K562 (cell line): ENCODE data around the gene ZNF500. TPM values are rescaled to one million over a fixed set of nuclear protein-coding genes. Genes with fewer than 3 reads are reported as not detected.
A peak's percentile ranks its signal among the peaks of the same experiment; 100 is the strongest.

Experiments
- CBX2 ChIP-seq: fragments of 200-600 bp; sonication (generic); IDR thresholded peaks from one replicate; pipeline ENCODE4 v1.6.1; 2012; ENCODE audit warnings: mild to moderate bottlenecking, low read length, inconsistent platforms; ENCODE audit not compliant: insufficient read depth, poor library complexity, severe bottlenecking
- EP400 ChIP-seq: fragments of 450-650 bp; IDR thresholded peaks from 2 replicates; pipeline ENCODE4 v1.6.1; 2017; ENCODE audit warnings: antibody characterized with exemption, mild to moderate bottlenecking, moderate library complexity
- GATAD2A ChIP-seq: fragments of 450-650 bp; IDR thresholded peaks from 2 replicates; pipeline ENCODE4 v1.6.1; 2017
- HNRNPL ChIP-seq: fragments of 200-400 bp; formaldehyde crosslinking; IDR thresholded peaks from 2 replicates; pipeline ENCODE4 v1.6.1; 2017; ENCODE audit warnings: low read depth, mild to moderate bottlenecking, low read length
- KDM5B ChIP-seq: fragments of 200-600 bp; sonication (generic); IDR thresholded peaks from 2 replicates; pipeline ENCODE4 v1.6.1; 2012; ENCODE audit warnings: low read depth, mild to moderate bottlenecking, moderate library complexity, low read length, control low read depth, inconsistent platforms; ENCODE audit not compliant: insufficient replicate concordance
- RCOR1 ChIP-seq, 2 experiments: IDR thresholded peaks; 2 replicates each; pipeline ENCODE4 v1.6.1; 2012; ENCODE audit warnings: low read depth in 2 of 2, low read length in 2 of 2, borderline replicate concordance in 1 of 2, improper control_type of control experiment in 1 of 2
- TAF7 ChIP-seq: fragments of 450-650 bp; IDR thresholded peaks from 2 replicates; pipeline ENCODE4 v1.6.1; 2016; ENCODE audit warnings: missing genetic modification characterization, missing compliant biosample characterization
- TCF3 ChIP-seq: sonication (generic); formaldehyde crosslinking; IDR thresholded peaks from 2 replicates; pipeline ENCODE4 v1.4.0; 2020; ENCODE audit warnings: mild to moderate bottlenecking, missing genetic modification reagents
- ZNF398 ChIP-seq: fragments of 250-450 bp; sonication (Bioruptor Pico); IDR thresholded peaks from 2 replicates; pipeline ENCODE4 v1.8.0; 2021; ENCODE audit warnings: moderate library complexity, mild to moderate bottlenecking, inconsistent platforms
- ZNF639 ChIP-seq, 2 experiments: fragments of 200-800 bp in 1 of 2; sonication (Bioruptor generic) in 1 of 2; sonication (generic) in 1 of 2; formaldehyde crosslinking in 1 of 2; IDR thresholded peaks in 1 of 2; conservative IDR thresholded peaks in 1 of 2; 2 replicates each; pipeline versions ENCODE4 v1.5.0 to v1.6.1; 2016 to 2020; ENCODE audit warnings: missing compliant biosample characterization in 1 of 2, missing genetic modification characterization in 1 of 2, missing genetic modification reagents in 1 of 2
- polyA plus RNA-seq, 8 experiments: library from polyadenylated mRNA; depleted of rRNA in 4 of 8; stranded (reverse) in 5 of 8; unstranded in 3 of 8; fragments of >200 nt; fragmentation: Nextera tagmentation in 2 of 8; fragmentation: Illumina TruSeq in 1 of 8; extraction: Ambion mirVana in 2 of 8; extraction: Trizol in 1 of 8; gene quantifications; 2 replicates each; pipeline versions ENCODE4 v1.2.1 to v1.2.3, GENCODE V29; 2011 to 2014; ENCODE audit warnings: inconsistent platforms in 1 of 8, missing spikeins in 1 of 8
- total RNA-seq, 7 experiments: library from RNA; depleted of rRNA in 6 of 7; stranded (reverse); fragments of >200 nt in 6 of 7; fragmentation: Illumina TruSeq in 2 of 7; extraction: Trizol in 2 of 7; gene quantifications; 2 replicates each; pipeline versions ENCODE4 v1.2.1 to v1.2.3, GENCODE V29; 2011 to 2021; ENCODE audit warnings: low replicate concordance in 1 of 7
- TF ChIP-seq, protein P1 (sequence below): sonication (generic); formaldehyde crosslinking; IDR thresholded peaks from 2 replicates; pipeline ENCODE4 v1.8.0; 2022; ENCODE audit warnings: missing genetic modification reagents, mild to moderate bottlenecking, moderate library complexity, borderline replicate concordance
- TF ChIP-seq, protein P2 (sequence below): sonication (generic); formaldehyde crosslinking; IDR thresholded peaks from 2 replicates; pipeline ENCODE4 v1.4.0; 2020; ENCODE audit warnings: mild to moderate bottlenecking, missing genetic modification reagents
- TF ChIP-seq, protein P3 (sequence below): sonication (generic); formaldehyde crosslinking; IDR thresholded peaks from 2 replicates; pipeline ENCODE4 v1.8.0; 2022; ENCODE audit warnings: missing genetic modification reagents, mild to moderate bottlenecking, borderline replicate concordance

Gene ZNF500
- total and polyA plus RNA-seq, 9 of the 15 experiments (the other 6 are each of a cell fraction or from before 2014, with no cell fraction given) = 0.80 to 20.8 (median 5.3) TPM

GRCh38 chr16:4766875-4767628 is at the start of gene ZNF500 (continued):
- TF ChIP-seq GATAD2A (peak; percentile 88), CBX2 (no peak), EP400 (peak; percentile 85), HNRNPL (peak; percentile 79; the same call in 1 of the 2 replicates), KDM5B (peak; percentile 67), ZNF639 (CRISPR knock-in tag; conservative IDR thresholded peaks at IDR 0.05 in 1 of 2, IDR thresholded peaks at IDR 0.05 in 1 of 2) (peak in 1 of 2 experiments; percentile 40; a peak in 1 of 4 replicates), TCF3 (CRISPR knock-in tag) (0 out of 2 replicates have a peak, but pooled peaks have one; percentile 13), TAF7 (tag) (0 out of 2 replicates have a peak, but pooled peaks have one; percentile 29), RCOR1 (IDR thresholded peaks at IDR 0.05; ENCODE audit: borderline replicate concordance in 1 of 2, low read depth in 2 of 2, low read length in 2 of 2) (peak in 1 of 2 experiments; percentile 16; a peak in 1 of 4 replicates), ZNF398 (no peak)
- TF ChIP-seq, protein P1, sequence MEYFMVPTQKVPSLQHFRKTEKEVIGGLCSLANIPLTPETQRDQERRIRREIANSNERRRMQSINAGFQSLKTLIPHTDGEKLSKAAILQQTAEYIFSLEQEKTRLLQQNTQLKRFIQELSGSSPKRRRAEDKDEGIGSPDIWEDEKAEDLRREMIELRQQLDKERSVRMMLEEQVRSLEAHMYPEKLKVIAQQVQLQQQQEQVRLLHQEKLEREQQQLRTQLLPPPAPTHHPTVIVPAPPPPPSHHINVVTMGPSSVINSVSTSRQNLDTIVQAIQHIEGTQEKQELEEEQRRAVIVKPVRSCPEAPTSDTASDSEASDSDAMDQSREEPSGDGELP = peak; percentile 74
- TF ChIP-seq, protein P2, sequence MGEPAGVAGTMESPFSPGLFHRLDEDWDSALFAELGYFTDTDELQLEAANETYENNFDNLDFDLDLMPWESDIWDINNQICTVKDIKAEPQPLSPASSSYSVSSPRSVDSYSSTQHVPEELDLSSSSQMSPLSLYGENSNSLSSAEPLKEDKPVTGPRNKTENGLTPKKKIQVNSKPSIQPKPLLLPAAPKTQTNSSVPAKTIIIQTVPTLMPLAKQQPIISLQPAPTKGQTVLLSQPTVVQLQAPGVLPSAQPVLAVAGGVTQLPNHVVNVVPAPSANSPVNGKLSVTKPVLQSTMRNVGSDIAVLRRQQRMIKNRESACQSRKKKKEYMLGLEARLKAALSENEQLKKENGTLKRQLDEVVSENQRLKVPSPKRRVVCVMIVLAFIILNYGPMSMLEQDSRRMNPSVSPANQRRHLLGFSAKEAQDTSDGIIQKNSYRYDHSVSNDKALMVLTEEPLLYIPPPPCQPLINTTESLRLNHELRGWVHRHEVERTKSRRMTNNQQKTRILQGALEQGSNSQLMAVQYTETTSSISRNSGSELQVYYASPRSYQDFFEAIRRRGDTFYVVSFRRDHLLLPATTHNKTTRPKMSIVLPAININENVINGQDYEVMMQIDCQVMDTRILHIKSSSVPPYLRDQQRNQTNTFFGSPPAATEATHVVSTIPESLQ = peak; percentile 89; the same call in 1 of the 2 replicates
- TF ChIP-seq, protein P3, sequence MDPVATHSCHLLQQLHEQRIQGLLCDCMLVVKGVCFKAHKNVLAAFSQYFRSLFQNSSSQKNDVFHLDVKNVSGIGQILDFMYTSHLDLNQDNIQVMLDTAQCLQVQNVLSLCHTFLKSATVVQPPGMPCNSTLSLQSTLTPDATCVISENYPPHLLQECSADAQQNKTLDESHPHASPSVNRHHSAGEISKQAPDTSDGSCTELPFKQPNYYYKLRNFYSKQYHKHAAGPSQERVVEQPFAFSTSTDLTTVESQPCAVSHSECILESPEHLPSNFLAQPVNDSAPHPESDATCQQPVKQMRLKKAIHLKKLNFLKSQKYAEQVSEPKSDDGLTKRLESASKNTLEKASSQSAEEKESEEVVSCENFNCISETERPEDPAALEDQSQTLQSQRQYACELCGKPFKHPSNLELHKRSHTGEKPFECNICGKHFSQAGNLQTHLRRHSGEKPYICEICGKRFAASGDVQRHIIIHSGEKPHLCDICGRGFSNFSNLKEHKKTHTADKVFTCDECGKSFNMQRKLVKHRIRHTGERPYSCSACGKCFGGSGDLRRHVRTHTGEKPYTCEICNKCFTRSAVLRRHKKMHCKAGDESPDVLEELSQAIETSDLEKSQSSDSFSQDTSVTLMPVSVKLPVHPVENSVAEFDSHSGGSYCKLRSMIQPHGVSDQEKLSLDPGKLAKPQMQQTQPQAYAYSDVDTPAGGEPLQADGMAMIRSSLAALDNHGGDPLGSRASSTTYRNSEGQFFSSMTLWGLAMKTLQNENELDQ (CRISPR knock-in tag) = no peak
